GM23338 (cell line): ENCODE measurements around the gene HMGN3. TPM values are rescaled to one million over a fixed set of nuclear protein-coding genes. Genes with fewer than 3 reads are reported as not detected.
A peak's percentile ranks its signal among the peaks of the same experiment; 100 is the strongest.

ENCODE experiments used
- ATAC-seq: fragments of 200-7000 bp; cut with Tn5 transposase; 3 replicates; pipeline ENCODE4 v1.9.1; 2020
- DNase-seq: peaks from one replicate; pipeline ENCODE4 v3.0.0-alpha.2; 2015; ENCODE audit warnings: low spot score
- H2AFZ ChIP-seq: fragments of 200-600 bp; sonication (generic); 2 replicates; pipeline ENCODE4 v1.8.0; 2016; ENCODE audit warnings: antibody characterized with exemption, mild to moderate bottlenecking, moderate library complexity
- H3F3A ChIP-seq: fragments of 200-600 bp; sonication (generic); replicated peaks from 2 replicates; pipeline ENCODE4 v1.8.0; 2017; ENCODE audit warnings: antibody characterized with exemption, mixed run types, low read depth
- H3K27ac ChIP-seq: fragments of 200-600 bp; sonication (generic); 2 replicates; pipeline ENCODE4 v1.6.1; 2016; ENCODE audit warnings: low read depth
- H3K27me3 ChIP-seq: fragments of 200-600 bp; sonication (generic); 2 replicates; pipeline ENCODE4 v1.8.0; 2016; ENCODE audit warnings: mild to moderate bottlenecking, mixed run types, moderate library complexity; ENCODE audit not compliant: insufficient read depth
- H3K36me3 ChIP-seq: fragments of 200-600 bp; sonication (generic); 2 replicates; pipeline ENCODE4 v1.8.0; 2016; ENCODE audit warnings: mild to moderate bottlenecking; ENCODE audit not compliant: insufficient read depth
- H3K4me1 ChIP-seq: fragments of 200-600 bp; sonication (generic); 2 replicates; pipeline ENCODE4 v1.8.0; 2016; ENCODE audit warnings: mild to moderate bottlenecking, moderate library complexity; ENCODE audit not compliant: insufficient read depth
- H3K4me2 ChIP-seq: fragments of 200-600 bp; sonication (generic); 2 replicates; pipeline ENCODE4 v1.7.1; 2017; ENCODE audit warnings: mixed run types
- H3K4me3 ChIP-seq: fragments of 200-600 bp; sonication (generic); 2 replicates; pipeline ENCODE4 v1.6.1; 2016; ENCODE audit warnings: mixed run types
- H3K79me2 ChIP-seq: fragments of 200-600 bp; sonication (generic); replicated peaks from 2 replicates; pipeline ENCODE4 v1.8.0; 2017; ENCODE audit warnings: mild to moderate bottlenecking; ENCODE audit not compliant: insufficient read depth
- H3K9me2 ChIP-seq: fragments of 200-600 bp; sonication (generic); 2 replicates; pipeline ENCODE4 v1.8.0; 2017; ENCODE audit not compliant: insufficient read depth
- H4K20me1 ChIP-seq: fragments of 200-600 bp; sonication (generic); replicated peaks from 2 replicates; pipeline ENCODE4 v1.8.0; 2017; ENCODE audit warnings: mild to moderate bottlenecking; ENCODE audit not compliant: insufficient read depth
- H3K27ac Mint-ChIP-seq: 2 replicates; pipeline ENCODE4 v1.8.0; 2020; ENCODE audit warnings: inconsistent platforms, mild to moderate bottlenecking, moderate library complexity, mixed read lengths
- H3K27me3 Mint-ChIP-seq: 3 replicates; pipeline ENCODE4 v1.8.0; 2022; ENCODE audit warnings: low read depth, mild to moderate bottlenecking, moderate library complexity, mixed read lengths, inconsistent platforms; ENCODE audit not compliant: insufficient read depth, poor library complexity
- H3K36me3 Mint-ChIP-seq: 3 replicates; pipeline ENCODE4 v1.8.0; 2021; ENCODE audit warnings: low read depth, mild to moderate bottlenecking, inconsistent platforms, moderate library complexity, mixed read lengths
- H3K4me1 Mint-ChIP-seq: 3 replicates; pipeline ENCODE4 v1.8.0; 2020; ENCODE audit warnings: mild to moderate bottlenecking, inconsistent platforms, mixed read lengths
- H3K4me3 Mint-ChIP-seq: 3 replicates; pipeline ENCODE4 v1.8.0; 2021; ENCODE audit warnings: moderate library complexity, mild to moderate bottlenecking, inconsistent platforms, mixed read lengths
- H3K9me3 Mint-ChIP-seq: 3 replicates; pipeline ENCODE4 v1.8.0; 2020; ENCODE audit warnings: moderate library complexity, mild to moderate bottlenecking, inconsistent platforms, mixed read lengths
- CREB1 ChIP-seq: fragments of 250-450 bp; sonication (Bioruptor Pico); IDR thresholded peaks from 2 replicates; pipeline ENCODE4 v1.5.0; 2020; ENCODE audit warnings: low read depth, mild to moderate bottlenecking, moderate library complexity
- CTCF ChIP-seq, 2 experiments: fragments of 200-600 bp in 1 of 2; sonication (generic) in 1 of 2; conservative IDR thresholded peaks; 2 replicates each; pipeline versions ENCODE4 v1.5.1 to v1.6.1; 2016 to 2017; ENCODE audit warnings: antibody characterized with exemption in 2 of 2, low read depth in 2 of 2, mild to moderate bottlenecking in 2 of 2, moderate library complexity in 1 of 2
- ETS1 ChIP-seq: IDR thresholded peaks from 2 replicates; pipeline ENCODE4 v1.6.1; 2016; ENCODE audit warnings: antibody characterized with exemption
- EZH2 ChIP-seq: fragments of 200-600 bp; sonication (generic); IDR thresholded peaks from one replicate; pipeline ENCODE4 v1.8.0; 2017; ENCODE audit warnings: antibody characterized with exemption, mild to moderate bottlenecking, low read depth; ENCODE audit not compliant: unreplicated experiment
- EZH2phosphoT487 ChIP-seq: fragments of 200-600 bp; sonication (generic); IDR thresholded peaks from one replicate; pipeline ENCODE4 v1.8.1; 2018; ENCODE audit warnings: antibody characterized with exemption; ENCODE audit not compliant: unreplicated experiment
- JUNB ChIP-seq: IDR thresholded peaks from one replicate; pipeline ENCODE4 v1.6.1; 2016; ENCODE audit warnings: antibody characterized with exemption; ENCODE audit not compliant: unreplicated experiment
- NANOG ChIP-seq: IDR thresholded peaks from 2 replicates; pipeline ENCODE4 v1.6.1; 2016; ENCODE audit warnings: antibody characterized with exemption, borderline replicate concordance
- POLR2AphosphoS5 ChIP-seq: IDR thresholded peaks from 2 replicates; pipeline ENCODE4 v1.6.1; 2016; ENCODE audit warnings: antibody characterized with exemption, low read depth
- REST ChIP-seq: IDR thresholded peaks from one replicate; pipeline ENCODE4 v1.6.1; 2018; ENCODE audit warnings: antibody characterized with exemption; ENCODE audit not compliant: unreplicated experiment
- STAT1 ChIP-seq: IDR thresholded peaks from one replicate; pipeline ENCODE4 v1.6.1; 2016; ENCODE audit warnings: antibody characterized with exemption; ENCODE audit not compliant: unreplicated experiment
- ZNF114 ChIP-seq: fragments of 250-450 bp; sonication (Bioruptor Pico); IDR thresholded peaks from 2 replicates; pipeline ENCODE4 v1.5.0; 2020; ENCODE audit warnings: mild to moderate bottlenecking, moderate library complexity
- ZNF331 ChIP-seq: fragments of 250-450 bp; sonication (Bioruptor Pico); IDR thresholded peaks from 2 replicates; pipeline ENCODE4 v1.5.0; 2020; ENCODE audit warnings: low read depth, mild to moderate bottlenecking, moderate library complexity
- ZNF462 ChIP-seq: fragments of 250-450 bp; sonication (Bioruptor Pico); IDR thresholded peaks from 2 replicates; pipeline ENCODE4 v1.5.0; 2020; ENCODE audit warnings: mild to moderate bottlenecking, moderate library complexity
- polyA plus RNA-seq: library from polyadenylated mRNA; unstranded; fragments of >200 nt; fragmentation: Nextera tagmentation; extraction: Ambion mirVana; gene quantifications from 2 replicates; pipeline ENCODE4 v1.2.1, GENCODE V29; 2016
- total RNA-seq: library from RNA; depleted of rRNA; stranded (reverse); fragments of >200 nt; shearing (Covaris generic); gene quantifications from 2 replicates; pipeline ENCODE4 v1.2.3, GENCODE V29; 2014

HMGN3 gene
- total and polyA plus RNA-seq, 2 experiments from 2014 or later, result 166 to 956 TPM

GRCh38 chr6:79232696-79233462, 1.6 kb downstream of the HMGN3 start:
- Histone ChIP-seq H3K4me3 (peak overlapping the region; percentile 75), H4K20me1 (peaks cover 13% of the 10 kb centered on the region), H2AFZ (no peak overlapping the region), H3K9me2 (no peaks in the 10 kb centered on the region), H3K4me1 (peaks cover 9% of the 10 kb centered on the region), H3K36me3 (no peaks in the 10 kb centered on the region), H3K27ac (no peak overlapping the region), H3K4me2 (peak overlapping the region; percentile 84), H3K79me2 (peaks cover 65% of the 10 kb centered on the region), H3K27me3 (no peaks in the 10 kb centered on the region), H3F3A (no peaks in the 10 kb centered on the region)
- peaks cover 21% of the 10 kb centered on the region for H3K4me1 Mint-ChIP-seq
- DNase-seq (no peak), ATAC-seq (no peak)
- peaks cover 15% of the 10 kb centered on the region for H3K36me3 Mint-ChIP-seq
- TF ChIP-seq POLR2AphosphoS5, result no peak
- TF ChIP-seq EZH2phosphoT487, result no peak
- no peak for TF ChIP-seq EZH2
- TF ChIP-seq ZNF114, result no peak
- no peak for TF ChIP-seq STAT1
- TF ChIP-seq ETS1, result no peak
- TF ChIP-seq NANOG, result no peak
- no peak for TF ChIP-seq JUNB
- TF ChIP-seq CREB1, result no peak
- no peak for TF ChIP-seq ZNF331 (CRISPR knock-in tag)
- TF ChIP-seq CTCF (conservative IDR thresholded peaks at IDR 0.05; ENCODE audit: low read depth in 2 of 2), result no peak
- no peak for TF ChIP-seq REST
- no peak for TF ChIP-seq ZNF462
- peaks cover 8% of the 10 kb centered on the region for H3K27me3 Mint-ChIP-seq
- H3K27ac Mint-ChIP-seq, result peak overlapping the region; percentile 90
- H3K4me3 Mint-ChIP-seq, result peak overlapping the region; percentile 89
- peaks cover 3% of the 10 kb centered on the region; the same call in 1 of the 3 replicates for H3K9me3 Mint-ChIP-seq
